ENCODE results near the gene CSHL1.
"Not testable (repeated sequence)": the region's sequence is repeated elsewhere in the genome, so short reads cannot be mapped to it uniquely, and the experiment has no call there.

CSHL1 gene

DNA sequence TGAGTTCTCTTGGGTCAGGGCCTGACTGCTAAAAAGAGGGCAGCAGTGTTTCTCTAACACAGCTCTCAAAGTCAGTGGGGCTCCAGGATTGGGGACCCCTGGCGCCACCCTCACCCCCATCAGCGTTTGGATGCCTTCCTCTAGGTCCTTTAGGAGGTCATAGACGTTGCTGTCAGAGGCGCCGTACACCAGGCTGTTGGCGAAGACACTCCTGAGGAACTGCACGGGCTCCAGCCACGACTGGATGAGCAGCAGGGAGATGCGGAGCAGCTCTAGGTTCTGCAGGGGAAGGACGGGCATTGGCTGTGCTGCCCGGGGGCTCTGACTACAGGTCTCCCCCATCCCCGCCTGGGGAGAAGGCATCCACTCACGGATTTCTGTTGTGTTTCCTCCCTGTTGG, 6.6 kb upstream of the CSHL1 start:
- DNase-seq = no peak

DNA sequence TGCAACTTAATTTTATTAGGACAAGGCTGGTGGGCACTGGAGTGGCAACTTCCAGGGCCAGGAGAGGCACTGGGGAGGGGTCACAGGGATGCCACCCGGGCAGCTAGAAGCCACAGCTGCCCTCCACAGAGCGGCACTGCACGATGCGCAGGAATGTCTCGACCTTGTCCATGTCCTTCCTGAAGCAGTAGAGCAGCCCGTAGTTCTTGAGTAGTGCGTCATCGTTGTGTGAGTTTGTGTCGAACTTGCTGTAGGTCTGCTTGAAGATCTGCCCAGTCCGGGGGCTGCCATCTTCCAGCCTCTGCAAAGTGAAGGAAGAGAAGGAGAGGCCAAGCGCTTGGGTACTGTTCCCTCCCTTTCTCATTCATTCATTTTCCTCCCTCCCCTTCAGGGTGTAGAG, 6.1 kb upstream of the CSHL1 start:
- not testable (repeated sequence) for DNase-seq

DNA sequence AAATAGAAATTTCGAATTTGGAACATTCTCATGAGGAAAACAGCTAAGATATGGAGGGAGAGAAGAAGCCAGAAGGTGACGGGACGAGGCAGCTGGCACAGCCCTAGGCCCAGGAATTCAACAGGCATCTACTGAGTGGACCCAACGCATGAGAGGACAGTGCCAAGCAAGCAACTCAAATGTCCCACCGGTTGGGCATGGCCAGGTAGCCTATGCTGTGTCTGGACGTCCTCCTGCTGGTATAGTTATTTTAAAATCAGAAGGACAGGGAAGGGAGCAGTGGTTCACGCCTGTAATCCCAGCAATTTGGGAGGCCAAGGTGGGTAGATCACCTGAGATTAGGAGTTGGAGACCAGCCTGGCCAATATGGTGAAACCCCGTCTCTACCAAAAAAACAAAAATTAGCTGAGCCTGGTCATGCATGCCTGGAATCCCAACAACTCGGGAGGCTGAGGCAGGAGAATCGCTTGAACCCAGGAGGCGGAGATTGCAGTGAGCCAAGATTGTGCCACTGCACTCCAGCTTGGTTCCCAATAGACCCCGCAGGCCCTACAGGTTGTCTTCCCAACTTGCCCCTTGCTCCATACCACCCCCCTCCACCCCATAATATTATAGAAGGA, 5.6 kb upstream of the CSHL1 start:
- DNase-seq = no peak

DNA sequence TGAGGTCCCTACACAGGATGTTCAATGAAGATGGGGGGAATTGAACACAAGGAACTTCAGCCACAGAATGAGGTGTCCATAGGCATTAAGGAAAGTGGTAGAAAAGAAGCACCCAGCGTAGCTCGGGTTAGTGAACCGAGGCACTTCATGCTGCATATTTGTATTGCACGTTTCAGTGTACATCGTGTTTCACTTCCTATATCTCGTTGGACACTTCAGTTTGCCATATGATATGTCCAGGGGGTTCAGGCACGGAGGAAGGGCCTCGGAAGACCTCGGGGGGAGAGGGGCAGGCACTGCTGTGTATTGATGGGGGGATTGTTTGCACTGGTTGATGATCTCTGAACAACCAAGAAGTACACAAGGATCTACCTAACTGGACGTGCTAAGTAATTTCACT, 4.7 kb upstream of the CSHL1 start:
- DNase-seq = not testable (repeated sequence)

DNA sequence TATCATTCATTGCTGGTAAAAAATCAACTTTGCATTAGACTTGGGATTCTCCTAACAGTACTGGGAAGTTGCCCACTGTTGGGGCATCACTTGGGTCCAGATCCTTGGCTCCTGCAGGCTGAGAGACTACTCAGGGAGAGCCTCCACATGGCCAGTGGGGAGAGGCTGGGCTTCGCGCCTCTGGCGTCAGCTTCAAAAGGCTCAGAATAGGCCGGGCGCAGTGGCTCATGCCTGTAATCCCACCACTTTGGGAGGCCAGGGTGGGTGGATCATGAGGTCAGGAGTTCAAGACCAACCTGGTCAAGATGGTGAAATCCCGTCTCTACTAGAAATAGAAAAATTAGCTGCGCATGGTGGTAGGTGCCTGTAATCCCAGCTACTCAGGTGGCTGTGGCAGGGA, 3.4 kb upstream of the CSHL1 start:
- DNase-seq = no peak

DNA sequence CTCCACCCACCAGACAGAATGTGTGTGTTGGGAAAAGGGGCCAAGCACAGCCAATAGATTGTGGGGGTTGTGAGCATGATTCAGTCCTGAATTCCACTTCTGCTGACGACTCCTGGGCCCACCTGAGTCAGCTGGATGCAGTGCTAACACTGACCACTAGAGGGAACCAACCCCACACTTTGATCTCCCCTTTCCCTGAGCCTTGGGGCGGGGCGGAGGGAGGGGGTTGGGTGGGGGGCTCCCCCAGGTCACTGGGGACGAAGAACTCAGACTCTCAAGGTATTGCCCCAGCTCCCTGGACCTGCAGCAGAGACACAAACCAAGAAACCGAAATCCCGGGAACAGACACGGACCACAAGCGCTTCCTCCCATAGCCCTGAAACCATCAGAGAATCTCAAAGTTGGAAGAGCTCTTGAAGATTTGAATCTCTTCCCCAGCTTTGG, 621 bp upstream of the CSHL1 start:
- DNase-seq = peak; percentile 15

DNA sequence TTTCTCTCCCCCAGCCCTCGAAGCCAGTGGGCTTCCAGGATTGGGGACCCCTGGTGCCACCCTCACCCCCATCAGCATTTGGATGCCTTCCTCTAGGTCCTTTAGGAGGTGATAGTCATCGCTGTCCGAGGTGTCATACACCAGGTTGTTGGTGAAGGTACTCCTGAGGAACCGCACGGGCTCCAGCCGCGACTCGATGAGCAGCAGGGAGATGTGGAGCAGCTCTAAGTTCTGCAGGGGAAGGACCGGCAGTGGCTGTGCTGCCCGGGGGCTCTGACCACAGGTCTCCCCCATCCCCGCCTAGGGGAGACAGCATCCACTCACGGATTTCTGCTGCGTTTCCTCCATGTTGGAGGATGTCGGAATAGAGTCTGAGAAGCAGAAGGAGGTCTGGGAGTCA, 962 bp downstream of the CSHL1 start:
- DNase-seq = no peak

DNA sequence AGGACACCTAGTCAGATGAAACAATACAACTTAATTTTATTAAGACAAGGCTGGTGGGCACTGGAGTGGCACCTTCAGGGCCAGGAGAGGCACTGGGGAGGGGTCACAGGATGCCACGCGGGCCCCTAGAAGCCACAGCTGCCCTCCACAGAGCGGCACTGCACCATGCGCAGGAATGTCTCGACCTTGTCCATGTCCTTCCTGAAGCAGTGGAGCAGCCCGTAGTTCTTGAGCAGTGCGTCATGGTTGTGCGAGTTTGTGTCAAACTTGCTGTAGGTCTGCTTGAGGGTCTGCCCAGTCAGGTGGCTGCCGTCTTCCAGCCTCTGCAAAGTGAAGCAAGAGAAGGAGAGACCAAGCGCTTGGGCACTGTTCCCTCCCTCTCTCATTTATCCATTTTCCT, 1.5 kb downstream of the CSHL1 start:
- not testable (repeated sequence) for DNase-seq

DNA sequence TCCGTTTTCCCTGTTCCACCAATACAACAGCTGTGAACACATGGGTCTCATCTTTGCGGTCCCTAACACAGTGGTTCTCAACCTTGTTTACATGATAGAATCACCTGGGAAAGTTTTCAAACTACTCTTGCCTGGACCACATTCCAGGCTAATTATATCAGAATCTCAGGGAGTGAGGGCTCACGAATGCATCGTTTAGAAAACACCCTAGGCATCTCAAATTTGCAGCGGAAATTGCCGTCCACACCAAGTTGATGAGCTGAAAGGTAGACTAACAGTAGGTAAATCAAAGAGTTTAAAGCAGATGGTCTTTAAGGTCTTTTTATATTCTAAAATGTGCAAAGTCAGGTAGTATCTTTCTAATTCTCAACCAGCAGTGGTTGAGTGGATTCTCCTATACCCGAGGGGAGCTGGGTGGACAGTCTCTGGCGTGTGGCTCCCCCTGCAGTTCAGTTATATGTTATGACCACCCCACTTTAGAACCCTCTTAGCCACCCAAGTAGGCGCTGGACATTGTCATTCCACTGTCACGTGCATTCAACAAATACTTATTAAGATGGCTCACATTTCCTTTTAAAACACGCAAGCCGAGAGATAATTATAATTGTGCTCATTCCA, 3.8 kb downstream of the CSHL1 start:
- DNase-seq = not testable (repeated sequence)

DNA sequence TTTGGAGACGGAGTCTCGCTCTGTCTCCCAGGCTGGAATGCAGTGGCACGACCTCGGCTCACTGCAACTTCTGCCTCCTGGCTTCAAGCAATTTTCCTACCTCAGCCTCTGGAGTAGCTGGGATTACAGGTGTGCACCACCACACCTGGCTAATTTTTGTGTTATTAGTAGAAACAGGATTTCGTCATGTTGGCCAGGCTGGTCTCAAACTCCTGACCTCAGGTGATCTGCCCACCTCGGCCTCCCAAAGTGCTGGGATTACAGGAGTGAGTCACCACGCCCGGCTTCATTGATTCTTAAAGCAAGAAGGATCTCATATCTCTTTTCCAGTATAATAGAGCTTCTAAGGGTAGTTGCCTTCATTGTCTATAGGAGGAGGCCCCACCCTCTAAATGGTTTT, 6.3 kb downstream of the CSHL1 start:
- not testable (repeated sequence) for DNase-seq

DNA sequence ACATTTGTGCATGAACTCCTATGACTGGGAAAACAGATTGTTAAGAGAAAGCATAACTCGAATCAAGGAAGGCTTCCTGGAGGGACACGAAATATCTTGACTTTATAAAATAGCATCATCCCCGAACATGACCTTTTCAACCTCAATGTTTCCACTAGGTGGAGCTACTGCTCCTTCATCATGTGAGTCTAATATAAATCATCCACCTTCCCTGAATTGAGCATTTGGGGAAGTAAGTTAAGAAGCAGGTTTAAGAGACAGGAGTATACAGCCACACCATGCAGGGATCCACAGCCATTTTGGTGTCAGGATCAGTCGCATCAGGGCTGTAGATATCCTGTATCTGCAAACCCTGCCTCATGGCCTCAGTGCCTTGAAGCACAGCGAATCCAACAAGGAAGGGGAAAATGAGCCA, 7.3 kb downstream of the CSHL1 start:
- not testable (repeated sequence) for DNase-seq

DNA sequence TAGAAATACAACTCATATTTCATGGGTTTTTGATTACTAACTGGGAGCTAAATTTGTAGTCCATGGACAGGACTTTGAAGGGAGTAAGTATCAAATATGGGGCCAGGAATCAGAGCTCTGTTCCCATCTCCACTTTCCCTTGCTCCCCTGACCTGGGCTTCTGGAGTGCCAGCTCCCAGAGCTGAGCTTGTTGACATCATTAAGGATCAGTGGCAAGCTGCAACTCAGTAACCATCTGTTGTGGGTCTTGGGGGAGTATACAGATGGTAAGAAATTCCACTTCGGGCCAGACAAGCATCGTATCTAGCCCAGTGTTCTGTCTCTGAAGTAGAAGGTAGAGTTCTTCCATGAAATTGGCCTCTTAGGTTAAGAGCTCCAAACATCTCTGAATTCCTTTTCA, 9.1 kb downstream of the CSHL1 start:
- not testable (repeated sequence) for DNase-seq

DNA sequence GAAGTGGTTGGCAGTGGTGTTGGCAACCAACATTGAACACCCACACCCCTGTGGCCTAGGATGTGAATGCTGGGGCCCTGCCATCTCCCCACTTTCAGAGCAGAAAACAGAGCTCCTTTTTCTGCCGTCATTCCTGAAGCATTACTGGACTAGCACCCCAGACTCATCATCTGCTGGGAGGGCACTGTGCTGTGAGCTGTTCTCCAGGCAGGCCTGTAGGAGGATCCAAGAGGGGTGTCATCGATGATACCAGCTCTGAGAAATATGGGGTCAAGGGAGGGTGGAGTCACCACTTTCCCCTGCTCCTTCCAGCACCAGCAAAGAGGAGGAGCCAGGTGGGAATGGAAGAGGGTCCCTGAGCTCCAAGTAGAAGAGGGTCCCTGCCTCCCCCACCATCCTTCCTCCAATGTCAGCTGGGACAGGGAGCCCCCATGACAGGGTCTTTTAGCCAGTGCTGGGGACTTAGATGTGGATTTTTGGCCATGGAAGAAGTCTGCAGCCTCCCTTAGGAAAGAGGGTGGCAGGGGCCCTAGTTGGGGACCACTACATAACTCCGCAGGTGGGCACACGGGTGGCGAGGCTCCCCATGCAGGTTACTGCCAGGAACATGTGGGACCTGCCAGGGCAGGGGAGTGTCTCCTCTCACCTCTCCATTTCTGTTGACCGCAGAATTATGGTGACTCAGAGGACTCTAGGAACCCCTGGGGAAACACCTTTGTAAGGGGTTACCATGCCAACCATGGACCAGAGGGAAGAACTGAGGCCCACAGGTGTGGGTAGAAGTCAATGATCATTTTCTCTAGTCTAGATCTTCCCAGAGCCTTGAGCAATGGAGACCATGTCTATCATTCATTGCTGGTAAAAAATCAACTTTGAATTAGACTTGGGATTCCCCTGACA, 11.9 kb downstream of the CSHL1 start:
- not testable (repeated sequence) for DNase-seq

DNA sequence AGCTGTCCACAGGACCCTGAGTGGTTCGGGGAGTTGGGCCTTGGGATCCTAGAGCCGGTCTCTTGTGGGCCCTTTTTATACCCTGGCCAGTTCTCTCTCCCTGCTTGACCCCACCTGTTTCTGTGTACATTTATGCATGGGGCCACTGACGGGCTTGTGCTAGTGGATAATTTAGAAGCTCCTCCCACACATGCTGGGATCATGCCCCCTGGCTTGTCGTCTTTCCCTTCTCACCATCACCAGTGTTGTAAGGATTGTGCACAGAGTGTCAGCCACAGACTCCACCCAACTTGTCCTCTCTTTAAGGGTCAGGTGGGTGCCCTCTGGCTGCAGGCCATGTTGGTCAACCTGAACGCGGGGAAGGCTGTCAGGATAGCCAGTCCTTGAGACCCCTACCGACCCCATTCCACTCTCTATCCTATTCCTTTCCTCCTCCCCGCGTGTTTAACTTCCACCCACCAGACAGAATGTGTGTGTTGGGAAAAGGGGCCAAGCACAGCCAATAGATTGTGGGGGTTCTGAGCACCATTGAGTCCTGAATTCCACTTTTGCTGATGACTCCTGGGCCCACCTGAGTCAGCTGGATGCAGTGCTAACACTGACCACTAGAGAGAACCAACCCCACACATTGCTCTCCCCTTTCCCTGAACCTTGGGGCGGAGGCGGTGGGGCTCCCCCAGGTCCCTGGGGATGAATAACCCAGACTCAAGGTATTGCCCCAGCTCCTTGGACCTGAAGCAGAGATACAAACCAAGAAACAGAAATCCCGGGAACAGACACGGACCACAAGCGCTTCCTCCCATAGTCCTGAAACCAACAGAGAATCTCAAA, 14.3 kb downstream of the CSHL1 start, which contains the start of gene CSH1:
Gene CSH1, minus strand, starts transcription at position 51 of the 831 bp plus-strand sequence. CDS start 63 bp downstream, outside the sequence.
- not testable (repeated sequence) for DNase-seq

DNA sequence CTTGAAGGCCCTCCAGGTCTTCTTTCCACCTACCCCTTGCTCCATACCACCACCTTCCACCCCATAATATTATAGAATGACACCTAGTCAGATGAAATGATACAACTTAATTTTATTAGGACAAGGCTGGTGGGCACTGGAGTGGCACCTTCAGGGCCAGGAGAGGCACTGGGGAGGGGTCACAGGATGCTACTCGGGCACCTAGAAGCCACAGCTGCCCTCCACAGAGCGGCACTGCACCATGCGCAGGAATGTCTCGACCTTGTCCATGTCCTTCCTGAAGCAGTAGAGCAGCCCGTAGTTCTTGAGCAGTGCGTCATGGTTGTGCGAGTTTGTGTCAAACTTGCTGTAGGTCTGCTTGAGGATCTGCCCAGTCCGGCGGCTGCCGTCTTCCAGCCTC, 16.2 kb downstream of the CSHL1 start:
- DNase-seq = not testable (repeated sequence)

DNA sequence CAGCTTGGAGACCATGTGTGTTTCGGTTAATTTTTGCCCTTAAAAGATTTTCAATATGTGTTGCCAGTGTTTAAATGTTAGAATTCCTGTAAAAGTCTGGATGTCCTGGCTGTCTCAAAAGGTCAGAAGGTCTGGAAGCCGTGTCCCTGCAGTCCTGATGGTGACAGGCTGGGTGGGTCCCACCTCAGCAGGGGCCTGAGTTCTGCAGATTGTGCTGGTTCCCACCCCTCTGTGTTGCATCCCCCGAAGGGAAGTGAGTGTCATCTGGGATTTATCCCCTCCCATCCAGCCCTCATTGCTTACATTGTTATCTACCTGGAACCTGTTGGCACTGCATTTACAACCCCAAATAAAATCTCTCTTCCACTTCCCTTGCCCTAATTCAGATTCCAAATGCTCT, 17.0 kb downstream of the CSHL1 start:
- DNase-seq = not testable (repeated sequence)

DNA sequence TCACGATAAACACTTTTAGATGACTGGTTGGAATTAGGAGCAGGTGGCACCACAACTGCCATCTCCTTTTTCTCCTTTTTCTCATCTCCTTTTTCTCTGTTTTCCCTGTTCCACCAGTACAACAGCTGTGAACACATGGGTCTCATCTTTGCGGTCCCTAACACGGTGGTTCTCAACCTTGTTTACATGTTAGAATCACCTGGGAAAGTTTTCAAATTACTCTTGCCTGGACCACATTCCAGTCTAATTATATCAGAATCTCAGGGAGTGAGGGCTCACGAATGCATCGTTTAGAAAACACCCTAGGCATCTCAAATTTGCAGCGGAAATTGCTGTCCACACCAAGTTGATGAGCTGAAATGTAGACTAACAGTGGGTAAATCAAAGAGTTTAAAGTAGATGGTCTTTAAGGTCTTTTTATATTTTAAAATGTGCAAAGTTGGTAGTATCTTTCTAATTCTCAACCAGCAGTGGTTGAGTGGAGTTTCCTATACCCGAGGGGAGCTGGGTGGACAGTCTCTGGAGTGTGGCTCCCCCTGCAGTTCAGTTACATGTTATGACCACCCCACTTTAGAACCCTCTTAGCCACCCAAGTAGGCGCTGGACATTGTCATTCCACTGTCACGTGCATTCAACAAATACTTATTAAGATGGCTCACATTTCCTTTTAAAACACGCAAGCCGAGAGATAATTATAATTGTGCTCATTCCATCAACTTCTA, 18.6 kb downstream of the CSHL1 start:
- not testable (repeated sequence) for DNase-seq

DNA sequence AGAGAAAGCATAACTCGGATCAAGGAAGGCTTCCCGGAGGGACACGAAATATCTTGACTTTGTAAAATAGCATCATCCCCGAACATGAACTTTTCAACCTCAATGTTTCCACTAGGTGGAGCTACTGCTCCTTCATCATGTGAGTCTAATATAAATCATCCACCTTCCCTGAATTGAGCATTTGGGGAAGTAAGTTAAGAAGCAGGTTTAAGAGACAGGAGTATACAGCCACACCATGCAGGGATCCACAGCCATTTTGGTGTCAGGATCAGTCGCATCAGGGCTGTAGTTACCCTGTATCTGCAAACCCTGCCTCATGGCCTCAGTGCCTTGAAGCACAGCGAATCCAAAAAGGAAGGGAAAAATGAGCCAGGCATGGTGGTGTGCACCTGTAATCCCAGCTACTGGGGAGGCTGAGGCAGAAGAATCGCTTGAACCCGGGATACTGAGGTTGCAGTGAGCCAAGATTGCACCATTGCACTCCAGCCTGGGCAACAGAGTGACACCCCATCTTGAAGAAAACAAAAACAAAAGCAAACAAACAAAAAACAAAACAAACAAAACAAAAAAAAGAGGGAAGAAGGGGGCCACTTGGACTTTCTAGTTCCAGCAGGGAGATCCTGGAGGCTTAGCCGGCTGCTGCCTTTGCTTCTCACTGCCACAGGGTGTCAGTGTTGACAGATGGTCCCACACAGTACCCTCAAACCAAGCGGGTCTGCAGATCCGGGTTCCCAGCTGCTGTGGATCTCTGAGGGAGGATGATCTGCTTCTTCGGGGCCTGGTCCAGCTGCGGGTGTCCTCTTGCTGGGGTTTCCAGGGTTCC, 21.8 kb downstream of the CSHL1 start:
- DNase-seq = not testable (repeated sequence)

DNA sequence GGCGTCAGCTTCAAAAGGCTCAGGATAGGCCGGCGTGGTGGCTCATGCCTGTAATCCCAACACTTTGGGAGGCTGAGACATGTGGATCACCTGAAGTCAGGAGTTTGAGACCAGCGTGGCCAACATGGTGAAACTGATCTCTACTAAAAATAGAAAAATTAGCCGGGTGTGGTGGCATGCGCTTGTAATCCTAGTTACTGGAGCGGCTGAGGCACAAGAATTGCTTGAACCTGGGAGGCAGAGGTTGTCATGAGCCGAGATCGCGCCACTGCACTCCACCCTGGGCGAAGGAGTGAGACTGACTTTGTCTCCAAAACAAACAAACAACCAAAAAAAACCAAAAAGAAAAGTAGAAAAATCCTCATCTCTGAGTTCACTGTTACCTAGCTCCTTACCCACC, 25.9 kb downstream of the CSHL1 start:
- DNase-seq = not testable (repeated sequence)

DNA sequence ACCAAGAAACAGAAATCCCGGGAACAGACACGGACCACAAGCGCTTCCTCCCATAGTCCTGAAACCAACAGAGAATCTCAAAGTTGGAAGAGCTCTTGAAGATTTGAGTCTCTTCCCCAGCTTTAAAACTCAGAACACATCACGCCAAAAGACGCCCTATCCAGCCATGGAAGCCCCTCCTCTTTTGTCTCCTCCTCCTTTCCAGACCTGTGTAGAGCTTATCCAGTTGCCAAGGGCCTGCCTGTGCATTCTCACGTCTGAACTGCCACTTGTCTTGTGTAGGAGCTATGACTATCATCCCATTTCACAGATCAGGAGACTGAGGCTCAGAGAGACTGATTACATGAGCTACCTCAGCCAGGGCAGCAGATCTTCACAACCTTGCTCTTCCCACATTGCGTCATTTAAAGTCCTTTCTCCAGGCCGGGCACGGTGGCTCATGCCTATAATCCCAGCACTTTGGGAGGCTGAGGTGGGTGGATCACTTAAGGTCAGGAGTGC, 28.4 kb downstream of the CSHL1 start:
- not testable (repeated sequence) for DNase-seq
